DMS153 (cell line): Measurements from ENCODE around the gene RNASET2.
"Not testable (repeated sequence)": the region's sequence is repeated elsewhere in the genome, so short reads cannot be mapped to it uniquely, and the experiment has no call there.

ENCODE experiments used
- DNase-seq: peaks from one replicate; lab custom pipeline; 2025; lab: John Stamatoyannopoulos, UW

RNASET2 gene

GRCh38 chr6:166902211-166902755 is 54.1 kb downstream of the RNASET2 start:
- DNase-seq, result no peak

GRCh38 chr6:166901626-166902025 is 54.7 kb downstream of the RNASET2 start:
- no peak for DNase-seq

GRCh38 chr6:166900956-166901607 is 55.3 kb downstream of the RNASET2 start:
- DNase-seq, result no peak

- no peak for DNase-seq
These were observed 56.1 kb downstream of the RNASET2 start for GRCh38 chr6:166900130-166900708.

GRCh38 chr6:166898910-166899309 is 57.4 kb downstream of the RNASET2 start:
- no peak for DNase-seq

- not testable (repeated sequence) for DNase-seq
These were observed 61.7 kb downstream of the RNASET2 start for GRCh38 chr6:166894614-166895013.

GRCh38 chr6:166892472-166892871 is 63.9 kb downstream of the RNASET2 start:
- DNase-seq, result not testable (repeated sequence)

- DNase-seq, result not testable (repeated sequence)
These were observed 69.6 kb downstream of the RNASET2 start for GRCh38 chr6:166886773-166887172.

- DNase-seq, result not testable (repeated sequence)
These were observed 71.4 kb downstream of the RNASET2 start for GRCh38 chr6:166884958-166885357.

GRCh38 chr6:166879594-166879993 is 76.8 kb downstream of the RNASET2 start:
- DNase-seq, result no peak
